ENCODE data around the gene HCK.

Gene HCK

DNA sequence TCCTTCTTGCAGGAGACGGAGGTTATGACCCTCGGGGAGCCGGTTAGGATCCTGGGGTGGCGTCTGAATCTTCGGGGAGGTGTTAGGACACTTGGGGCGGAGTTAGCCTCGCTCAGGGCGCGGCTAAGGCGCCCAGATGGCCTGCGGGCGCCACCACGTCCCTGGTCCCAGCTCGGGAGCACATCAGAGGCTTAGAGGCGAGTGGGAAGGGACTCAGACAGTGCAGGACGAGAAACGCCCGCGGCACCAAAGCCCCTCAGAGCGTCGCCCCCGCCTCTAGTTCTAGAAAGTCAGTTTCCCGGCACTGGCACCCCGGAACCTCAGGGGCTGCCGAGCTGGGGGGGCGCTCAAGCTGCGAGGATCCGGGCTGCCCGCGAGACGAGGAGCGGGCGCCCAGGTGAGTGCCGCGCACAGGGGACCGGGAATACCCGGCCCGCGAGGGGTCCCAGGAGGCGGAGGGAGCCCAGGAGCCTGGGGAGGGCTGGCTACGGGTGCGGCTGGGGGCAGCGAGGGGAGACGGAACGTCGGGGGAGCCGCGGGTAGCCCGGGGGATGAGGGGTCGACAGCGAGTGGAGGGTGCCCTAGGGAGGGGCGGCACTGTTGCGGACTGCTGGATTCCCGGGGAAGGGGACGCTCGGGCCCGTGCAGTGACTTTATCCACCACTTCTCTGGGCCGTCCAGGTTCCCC is at the start of gene HCK:
TSS of gene HCK (plus strand) at position 153 of the 688 bp plus-strand sequence.
- peak; percentile 51 for DNase-seq (ENCODE audit: low spot score)

GRCh38 chr20:32003325-32003724 is 48.7 kb upstream of the HCK start:
- DNase-seq (ENCODE audit: low spot score): no peak

DNA sequence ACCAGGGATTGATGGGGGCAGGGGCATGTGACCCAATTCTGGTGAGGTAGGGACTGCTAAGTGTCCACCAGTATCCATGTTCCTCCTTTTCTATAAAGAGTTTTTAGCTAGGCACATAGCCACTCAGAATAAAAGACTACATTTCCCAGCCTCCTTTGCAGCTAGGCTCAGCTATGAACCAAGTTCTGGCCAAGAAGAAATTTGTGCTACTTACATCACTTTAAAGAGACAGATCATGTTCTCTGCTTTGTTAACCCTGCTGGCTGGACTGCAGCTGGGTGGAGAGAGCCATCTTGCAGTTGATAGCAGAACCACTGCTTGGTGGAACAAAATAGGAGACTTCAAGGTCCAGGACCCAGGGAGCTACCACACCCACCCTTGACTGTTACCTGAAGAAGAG is 47.1 kb upstream of the HCK start:
- DNase-seq (ENCODE audit: low spot score): no peak

GRCh38 chr20:32006053-32006452 is 46.0 kb upstream of the HCK start:
- DNase-seq (ENCODE audit: low spot score): no peak

- DNase-seq (ENCODE audit: low spot score): peak; percentile 47
Measured at GRCh38 chr20:32006841-32007786, 44.9 kb upstream of the HCK start.

DNA sequence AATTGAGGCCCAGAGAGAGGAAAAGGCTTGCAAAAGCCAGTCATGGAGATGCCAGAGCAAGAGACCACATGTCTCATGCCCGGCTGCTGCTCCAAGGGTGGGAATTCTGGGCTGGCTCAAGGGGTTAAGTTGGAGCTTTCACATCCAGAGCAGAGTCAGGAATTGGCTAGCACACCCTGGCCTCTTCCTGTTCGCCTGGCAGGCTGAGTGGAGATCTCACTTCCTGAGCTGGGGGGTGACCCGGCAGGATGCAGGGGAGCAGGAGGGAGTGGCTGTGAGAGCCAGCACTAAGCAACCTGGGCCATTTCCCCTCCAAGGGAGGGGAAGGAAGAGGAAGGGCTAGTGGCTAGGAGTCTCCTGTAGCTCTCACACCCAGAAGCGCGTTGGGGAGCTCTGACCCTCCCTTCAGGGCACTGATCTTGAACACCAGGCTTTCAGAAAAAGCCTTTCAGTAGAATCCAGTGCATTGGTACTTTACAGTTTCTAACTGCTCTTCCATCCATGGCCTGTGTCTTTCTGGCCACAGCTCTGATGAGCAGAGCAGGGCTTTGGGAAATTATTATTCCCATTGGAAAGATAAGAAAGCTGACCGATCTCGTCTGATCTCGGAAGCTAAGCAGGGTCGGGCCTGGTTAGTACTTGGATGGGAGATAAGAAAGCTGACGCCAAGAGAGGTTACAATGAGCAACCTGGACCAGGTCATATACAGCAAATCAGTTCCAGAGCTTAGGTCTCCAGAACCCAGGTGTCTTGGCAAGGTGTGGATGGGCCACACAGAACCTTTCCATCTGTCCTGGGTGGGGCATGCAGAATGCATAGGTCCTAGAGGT is 44.0 kb upstream of the HCK start:
- peak; percentile 67 for DNase-seq (ENCODE audit: low spot score)

DNA sequence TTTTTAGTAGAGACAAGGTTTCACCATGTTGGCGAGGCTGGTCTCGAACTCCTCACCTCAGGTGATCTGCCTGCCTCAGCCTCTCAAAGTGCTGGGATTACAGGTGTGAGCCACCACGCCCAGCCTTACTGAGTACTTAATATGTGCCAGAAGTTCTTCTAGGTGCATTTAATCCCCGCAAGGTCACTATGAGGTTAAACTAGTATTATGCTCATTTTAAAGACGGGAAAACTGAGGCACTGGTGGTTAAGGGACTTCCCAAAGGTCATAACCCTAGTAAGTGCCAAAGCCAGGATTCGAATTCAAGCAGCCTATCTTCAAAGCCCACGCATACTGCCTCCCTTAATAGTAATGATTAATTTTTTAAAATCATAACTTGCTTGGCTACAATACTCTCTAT is 42.5 kb upstream of the HCK start:
- no peak for DNase-seq (ENCODE audit: low spot score)

- no peak for DNase-seq (ENCODE audit: low spot score)
Measured at GRCh38 chr20:32010101-32010500, 41.9 kb upstream of the HCK start, which contains the start of gene CCM2L. CCM2L (plus strand) TSS chr20:32010438; CDS start chr20:32010455, 17 bp downstream.

DNA sequence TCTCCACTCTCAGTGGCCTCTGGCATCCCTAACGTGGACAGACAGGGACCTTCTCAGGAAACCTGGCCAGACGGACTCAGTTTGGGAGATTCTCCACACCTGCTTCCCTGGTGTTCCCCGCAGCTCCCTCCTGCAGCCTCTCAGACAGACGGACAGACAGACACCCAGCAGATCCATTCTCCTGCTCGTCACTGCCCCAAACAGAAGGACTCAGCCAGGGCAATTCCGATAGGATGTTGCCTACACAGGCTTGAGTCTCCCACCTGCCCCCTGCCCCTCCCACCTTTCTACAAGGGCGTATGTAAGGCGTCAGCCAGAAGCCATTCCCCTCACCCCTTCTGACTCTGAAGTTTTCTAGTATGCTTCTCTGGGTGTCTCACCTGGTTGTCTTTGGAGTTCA is 41.4 kb upstream of the HCK start:
- no peak for DNase-seq (ENCODE audit: low spot score)

- DNase-seq (ENCODE audit: low spot score): no peak
Measured at GRCh38 chr20:32012159-32012688, 39.8 kb upstream of the HCK start.

DNA sequence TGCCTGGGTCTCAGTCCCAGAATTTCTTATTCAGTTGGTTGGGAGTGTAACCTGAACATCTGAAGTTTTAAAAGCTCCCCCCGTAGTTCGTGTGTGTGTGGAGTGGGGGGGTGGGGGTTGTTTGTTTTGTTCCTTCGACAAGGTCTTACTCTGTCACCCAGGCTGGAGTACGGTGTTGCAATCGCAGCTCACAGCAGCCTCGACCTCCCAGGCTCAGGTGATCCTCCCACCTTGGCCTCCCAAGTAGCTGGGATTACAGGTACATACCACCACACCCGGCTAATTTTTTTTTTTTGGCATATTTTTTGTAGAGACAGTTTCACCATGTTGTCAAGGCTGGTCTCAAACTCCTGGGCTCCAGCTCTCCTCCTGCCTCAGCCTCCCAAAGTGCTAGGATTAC is 38.7 kb upstream of the HCK start:
- no peak for DNase-seq (ENCODE audit: low spot score)

GRCh38 chr20:32017711-32018251 is 34.3 kb upstream of the HCK start:
- DNase-seq (ENCODE audit: low spot score): peak; percentile 90

GRCh38 chr20:32018269-32019155 is 33.5 kb upstream of the HCK start:
- DNase-seq (ENCODE audit: low spot score): peak; percentile 92

- DNase-seq (ENCODE audit: low spot score): peak; percentile 85
Measured at GRCh38 chr20:32019156-32019510, 32.9 kb upstream of the HCK start.

DNA sequence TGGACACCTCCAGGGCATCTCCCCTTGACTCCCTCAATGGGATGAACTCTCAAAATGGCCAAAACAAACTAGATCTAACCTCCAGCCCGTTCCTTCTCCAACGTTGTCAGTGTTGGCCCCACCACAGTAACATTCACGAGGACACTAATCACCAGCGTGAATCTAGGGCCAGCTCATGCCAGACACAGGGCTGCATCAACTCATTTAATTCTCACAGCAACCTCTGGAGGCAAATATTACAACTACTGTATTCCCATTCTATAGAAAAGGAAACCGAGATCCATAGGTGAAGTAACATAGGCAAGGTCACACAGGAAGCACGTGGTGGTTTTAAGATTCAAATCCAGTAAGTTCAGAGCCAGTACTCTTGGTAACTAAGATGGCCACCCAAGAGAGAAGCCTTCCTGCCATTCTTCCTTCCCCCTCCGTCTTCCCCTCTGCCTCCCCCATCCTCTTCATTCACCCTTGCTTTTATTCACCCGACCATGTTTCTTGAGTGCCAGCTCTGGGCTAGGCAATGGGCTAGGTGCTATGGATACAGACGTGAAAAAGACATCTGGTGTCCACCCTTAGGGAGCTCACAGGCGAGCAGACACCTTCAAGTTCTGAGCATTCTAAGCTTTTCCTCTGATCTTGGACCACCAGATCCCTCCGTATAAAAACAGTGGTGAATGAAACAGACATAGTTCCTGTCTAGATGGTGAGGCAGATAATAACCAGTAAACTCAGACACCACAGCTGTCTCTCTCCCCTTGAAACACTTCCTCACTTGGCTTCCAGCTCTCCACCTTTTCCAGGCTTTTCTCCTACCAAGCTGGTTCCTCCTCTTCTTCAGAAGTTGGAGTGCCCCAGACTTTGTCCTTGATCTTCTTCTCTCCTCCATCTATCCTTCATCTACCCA is 32.2 kb upstream of the HCK start:
- DNase-seq (ENCODE audit: low spot score): no peak

DNA sequence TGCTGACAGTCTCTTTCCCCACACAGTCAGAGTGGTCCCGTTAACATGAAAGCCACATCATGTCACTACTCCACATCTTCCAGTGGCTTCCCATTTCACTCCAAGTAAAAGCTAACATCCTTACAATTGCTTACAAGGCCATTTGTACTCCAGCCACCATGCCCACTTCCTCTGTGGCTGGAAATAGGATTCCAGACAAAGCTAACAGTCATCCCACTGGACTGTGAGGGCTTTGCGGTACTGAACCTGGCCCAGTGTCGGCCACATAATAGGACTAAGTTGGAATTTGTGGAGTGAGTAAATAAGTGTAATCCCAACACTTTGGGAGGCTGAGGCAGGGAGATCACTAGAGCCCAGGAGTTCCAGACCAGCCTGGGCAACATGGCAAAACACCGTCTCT is 31.0 kb upstream of the HCK start:
- no peak for DNase-seq (ENCODE audit: low spot score)

DNA sequence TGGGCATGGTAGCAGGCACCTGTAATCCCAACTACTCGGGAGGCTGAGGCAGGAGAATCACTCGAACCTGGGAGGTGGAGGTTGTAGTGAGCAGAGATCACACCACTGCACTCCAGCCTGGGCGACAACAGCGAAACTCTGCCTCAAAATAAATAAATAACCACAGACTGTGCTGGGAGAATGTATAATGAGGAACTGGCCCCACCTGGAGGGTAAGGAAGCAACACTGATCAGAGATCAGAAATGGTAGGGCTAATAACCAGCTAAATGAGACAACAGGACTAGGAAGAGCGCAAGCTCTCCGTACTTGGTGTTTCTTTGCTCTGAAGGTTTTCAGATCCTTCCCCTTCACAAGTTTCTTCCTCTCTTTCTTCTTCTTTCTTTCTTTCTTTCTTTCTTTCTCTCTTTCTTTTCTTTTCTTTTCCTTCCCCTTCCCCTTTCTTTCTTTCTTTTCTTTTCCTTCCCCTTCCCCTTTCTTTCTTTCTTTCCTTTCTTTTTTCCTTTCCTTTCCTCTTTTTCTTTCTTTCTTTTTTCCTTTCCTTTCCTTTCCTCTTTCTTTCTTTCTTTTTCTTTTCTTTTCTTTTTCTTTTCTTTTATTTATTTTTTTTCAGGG is 27.3 kb upstream of the HCK start:
- no peak for DNase-seq (ENCODE audit: low spot score)

GRCh38 chr20:32027643-32028042 is 24.4 kb upstream of the HCK start:
- DNase-seq (ENCODE audit: low spot score): no peak

DNA sequence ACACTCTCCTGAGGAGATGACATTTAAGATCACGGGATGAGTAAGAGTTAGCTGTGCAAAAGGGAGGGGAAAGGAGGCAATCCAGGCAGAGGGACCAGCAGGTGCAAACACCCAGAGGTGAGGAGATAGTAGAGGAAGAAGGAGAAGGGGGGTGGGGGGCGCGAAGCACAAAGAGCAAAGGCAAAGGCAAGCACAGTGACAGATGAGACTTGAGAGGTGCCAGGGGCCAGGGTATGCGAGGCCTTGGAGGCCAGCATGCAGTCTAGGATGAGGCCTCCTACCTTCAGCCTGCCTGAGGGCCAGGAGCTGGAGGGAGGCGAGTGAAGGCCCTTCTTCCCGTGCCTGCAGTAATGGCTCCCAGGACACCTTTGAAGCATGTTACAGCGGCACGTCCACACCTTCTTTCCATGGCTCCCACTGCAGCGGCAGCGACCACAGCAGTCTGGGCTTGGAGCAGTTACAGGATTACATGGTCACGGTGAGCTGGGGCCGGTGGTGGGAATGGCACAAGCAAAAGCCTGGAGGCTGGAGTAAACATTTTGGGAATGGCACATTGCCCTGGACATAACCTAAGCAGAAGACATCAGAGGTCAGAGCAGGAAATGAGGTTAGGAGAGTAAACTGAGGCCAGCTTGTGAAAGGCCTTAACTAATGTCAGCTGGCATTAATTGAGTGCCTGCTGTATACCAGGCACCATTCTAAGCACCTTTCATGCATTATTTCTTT is 23.2 kb upstream of the HCK start:
- no peak for DNase-seq (ENCODE audit: low spot score)
